H1 (cell line): ENCODE results near the gene MIF. TPM values are rescaled to one million over a fixed set of nuclear protein-coding genes. Genes with fewer than 3 reads are reported as not detected.

ENCODE experiments used
- CTCF ChIA-PET: fragments of 300-600 bp; sonication (Branson Sonifier 250); formaldehyde crosslinking; loops from one replicate; lab custom pipeline; 2021; ENCODE audit not compliant: partially characterized antibody; lab: Charles Lee
- POLR2A ChIA-PET: fragments of 300-600 bp; sonication (Branson Sonifier 250); formaldehyde crosslinking; loops from one replicate; lab custom pipeline; 2021; ENCODE audit warnings: inconsistent platforms; ENCODE audit not compliant: partially characterized antibody; lab: Charles Lee
- DNase-seq, 2 experiments: peaks; one replicate each; pipeline versions ENCODE4 v3.0.0 to v3.0.0-alpha.2; 2010 to 2022; ENCODE audit warnings: low spot score in 2 of 2, low read depth in 1 of 2, mixed read lengths in 1 of 2
- FAIRE-seq: peaks from 2 replicates; lab custom pipeline; 2011; peaks lifted over from hg19 to GRCh38; lab: Jason Lieb, UNC
- H2AFZ ChIP-seq: 2 replicates; pipeline ENCODE4 v1.8.1; 2012; ENCODE audit warnings: low read length, inconsistent platforms
- H2AK5ac ChIP-seq: 2 replicates; pipeline ENCODE4 v1.6.1; 2013; ENCODE audit warnings: low read depth, low read length
- H2BK120ac ChIP-seq: replicated peaks from 2 replicates; pipeline ENCODE3; 2013; ENCODE audit warnings: low read depth, low read length, inconsistent platforms
- H2BK12ac ChIP-seq: 2 replicates; pipeline ENCODE4 v1.6.1; 2013; ENCODE audit warnings: low read depth, low read length
- H2BK15ac ChIP-seq: 2 replicates; pipeline ENCODE4 v1.6.1; 2013; ENCODE audit warnings: low read length
- H2BK20ac ChIP-seq: 2 replicates; pipeline ENCODE4 v1.6.1; 2013; ENCODE audit warnings: low read length
- H2BK5ac ChIP-seq: 2 replicates; pipeline ENCODE4 v1.6.1; 2013; ENCODE audit warnings: low read depth, low read length
- H3K14ac ChIP-seq: 2 replicates; pipeline ENCODE4 v1.6.1; 2013; ENCODE audit warnings: inconsistent platforms; ENCODE audit not compliant: insufficient read length
- H3K18ac ChIP-seq: 2 replicates; pipeline ENCODE4 v1.6.1; 2013; ENCODE audit warnings: low read length; ENCODE audit errors: extremely low read depth
- H3K23ac ChIP-seq: 2 replicates; pipeline ENCODE4 v1.6.1; 2013; ENCODE audit warnings: inconsistent platforms; ENCODE audit not compliant: insufficient read length
- H3K23me2 ChIP-seq: 2 replicates; pipeline ENCODE4 v1.6.1; 2013; ENCODE audit warnings: low read depth, low read length
- H3K27ac ChIP-seq: 2 replicates; pipeline ENCODE4 v1.6.1; 2011; ENCODE audit warnings: low read depth, low read length, inconsistent platforms
- H3K27me3 ChIP-seq, 4 experiments: replicated peaks in 1 of 4; 1 replicate in 1 of 4; 2 replicates in 3 of 4; pipeline versions ENCODE4 v1.6.1 to v1.8.1; 2011 to 2013; ENCODE audit warnings: low read length in 3 of 4, mild to moderate bottlenecking in 3 of 4, inconsistent platforms in 2 of 4, mixed read lengths in 2 of 4, moderate library complexity in 1 of 4; ENCODE audit not compliant: control insufficient read depth in 3 of 4, insufficient read depth in 3 of 4; ENCODE audit errors: extremely low read depth in 1 of 4
- H3K36me3 ChIP-seq, 4 experiments: 2 replicates each; pipeline versions ENCODE4 v1.6.1 to v1.8.1; 2011 to 2013; ENCODE audit warnings: mild to moderate bottlenecking in 4 of 4, low read length in 3 of 4, moderate library complexity in 2 of 4, control low read depth in 1 of 4, inconsistent platforms in 1 of 4; ENCODE audit not compliant: insufficient read depth in 4 of 4, control insufficient read depth in 2 of 4
- H3K4ac ChIP-seq: replicated peaks from 2 replicates; pipeline ENCODE3; 2013; ENCODE audit warnings: low read length, low read depth, mixed read lengths, inconsistent platforms; ENCODE audit not compliant: insufficient read length
- H3K4me1 ChIP-seq, 4 experiments: replicated peaks in 1 of 4; 1 replicate in 1 of 4; 2 replicates in 3 of 4; pipeline versions ENCODE4 v1.6.1 to v1.8.1; 2011 to 2013; ENCODE audit warnings: low read length in 3 of 4, inconsistent platforms in 2 of 4, mixed read lengths in 1 of 4; ENCODE audit not compliant: insufficient read depth in 4 of 4, control insufficient read depth in 3 of 4
- H3K4me2 ChIP-seq, 2 experiments: 2 replicates each; pipeline versions ENCODE4 v1.6.1 to v1.8.1; 2011 to 2013; ENCODE audit warnings: low read depth in 2 of 2, low read length in 2 of 2, control low read depth in 1 of 2, inconsistent platforms in 1 of 2, mild to moderate bottlenecking in 1 of 2; ENCODE audit not compliant: insufficient read depth in 1 of 2
- H3K4me3 ChIP-seq, 4 experiments: fragments of 200-600, 300-600 bp in 1 of 4; sonication (generic), shearing (Covaris generic), sonication (Bioruptor Twin) in 1 of 4; 2 replicates each; pipeline versions ENCODE4 v1.5.1 to v1.8.1; 2011 to 2016; ENCODE audit warnings: low read length in 4 of 4, low read depth in 3 of 4, control low read depth in 2 of 4, inconsistent platforms in 2 of 4, mild to moderate bottlenecking in 2 of 4, mixed read lengths in 1 of 4, moderate library complexity in 1 of 4; ENCODE audit not compliant: insufficient read depth in 2 of 4; ENCODE audit errors: extremely low read depth in 1 of 4
- H3K56ac ChIP-seq: replicated peaks from 2 replicates; pipeline ENCODE3; 2013; ENCODE audit warnings: low read depth, mild to moderate bottlenecking, mixed read lengths, low read length, inconsistent platforms; ENCODE audit not compliant: insufficient read length
- H3K79me1 ChIP-seq: 2 replicates; pipeline ENCODE4 v1.6.1; 2013; ENCODE audit warnings: low read depth, low read length, control low read depth
- H3K79me2 ChIP-seq, 2 experiments: 2 replicates each; pipeline versions ENCODE4 v1.6.1 to v1.8.1; 2012 to 2013; ENCODE audit warnings: low read length in 2 of 2, mild to moderate bottlenecking in 2 of 2, inconsistent platforms in 1 of 2; ENCODE audit not compliant: insufficient read depth in 2 of 2, control insufficient read depth in 1 of 2
- H3K9ac ChIP-seq, 4 experiments: replicated peaks in 1 of 4; 1 replicate in 1 of 4; 2 replicates in 3 of 4; pipeline versions ENCODE4 v1.6.1 to v1.8.1; 2011 to 2013; ENCODE audit warnings: low read depth in 3 of 4, low read length in 3 of 4, control low read depth in 2 of 4, mild to moderate bottlenecking in 2 of 4, moderate library complexity in 2 of 4, inconsistent platforms in 1 of 4; ENCODE audit errors: extremely low read depth in 1 of 4
- H3K9me3 ChIP-seq, 2 experiments: 2 replicates each; pipeline versions ENCODE4 v1.6.1 to v1.8.1; 2012 to 2013; ENCODE audit warnings: mild to moderate bottlenecking in 2 of 2, moderate library complexity in 2 of 2, control low read depth in 1 of 2, inconsistent platforms in 1 of 2, low read depth in 1 of 2, low read length in 1 of 2, mixed read lengths in 1 of 2; ENCODE audit not compliant: insufficient read depth in 2 of 2
- H4K20me1 ChIP-seq, 2 experiments: replicated peaks in 1 of 2; 2 replicates each; pipeline versions ENCODE3 to v1.8.1; 2011 to 2013; ENCODE audit warnings: inconsistent platforms in 2 of 2, low read length in 2 of 2, mild to moderate bottlenecking in 1 of 2; ENCODE audit not compliant: insufficient read depth in 2 of 2, control insufficient read depth in 1 of 2
- H4K5ac ChIP-seq: 2 replicates; pipeline ENCODE4 v1.6.1; 2013; ENCODE audit warnings: low read length, low read depth, mixed read lengths, inconsistent platforms; ENCODE audit not compliant: insufficient read length
- H4K8ac ChIP-seq: 2 replicates; pipeline ENCODE4 v1.8.0; 2013; ENCODE audit warnings: mild to moderate bottlenecking, moderate library complexity, low read length, inconsistent platforms; ENCODE audit not compliant: insufficient read depth; ENCODE audit errors: extremely low read depth
- H4K91ac ChIP-seq: replicated peaks from 2 replicates; pipeline ENCODE3; 2013; ENCODE audit warnings: low read length, mixed read lengths, inconsistent platforms; ENCODE audit not compliant: insufficient read length
- BACH1 ChIP-seq: IDR thresholded peaks from 2 replicates; pipeline ENCODE4 v1.6.1; 2012; ENCODE audit warnings: low read length, improper control_type of control experiment
- CTCF ChIP-seq, 3 experiments: IDR thresholded peaks; 1 replicate in 2 of 3; 2 replicates in 1 of 3; pipeline versions ENCODE4 v1.5.1 to v1.6.1; 2011; ENCODE audit warnings: low read length in 3 of 3, mild to moderate bottlenecking in 3 of 3, inconsistent platforms in 2 of 3, low read depth in 1 of 3, moderate library complexity in 1 of 3; ENCODE audit not compliant: insufficient read depth in 1 of 3; ENCODE audit errors: control extremely low read depth in 1 of 3
- JUND ChIP-seq: IDR thresholded peaks from 2 replicates; pipeline ENCODE4 v1.6.1; 2011; ENCODE audit warnings: mild to moderate bottlenecking, improper control_type of control experiment, low read length
- MAFK ChIP-seq: IDR thresholded peaks from 2 replicates; pipeline ENCODE4 v1.6.1; 2012; ENCODE audit warnings: low read depth, mild to moderate bottlenecking, improper control_type of control experiment, low read length
- RNF2 ChIP-seq: fragments of 200-900, 300-1000 bp; sonication (generic); IDR thresholded peaks from 2 replicates; pipeline ENCODE4 v1.7.1; 2016; ENCODE audit warnings: borderline replicate concordance, low read depth, mild to moderate bottlenecking, antibody characterized with exemption, low read length; ENCODE audit not compliant: poor library complexity, severe bottlenecking; ENCODE audit errors: missing control alignments
- SAP30 ChIP-seq: fragments of 300-600 bp; sonication (generic); IDR thresholded peaks from 2 replicates; pipeline ENCODE4 v1.7.1; 2012; ENCODE audit warnings: low read length, moderate library complexity, mild to moderate bottlenecking, inconsistent platforms; ENCODE audit not compliant: insufficient read depth, insufficient replicate concordance
- SP2 ChIP-seq: IDR thresholded peaks from 2 replicates; pipeline ENCODE4 v1.6.1; 2012; ENCODE audit warnings: mild to moderate bottlenecking, low read length, inconsistent platforms
- SP4 ChIP-seq: IDR thresholded peaks from 2 replicates; pipeline ENCODE4 v1.6.1; 2012; ENCODE audit warnings: low read length, inconsistent platforms
- TAF7 ChIP-seq: optimal IDR thresholded peaks from 2 replicates; pipeline ENCODE3; 2011; ENCODE audit warnings: low read depth, mild to moderate bottlenecking, inconsistent platforms, low read length, moderate library complexity, borderline replicate concordance
- TEAD4 ChIP-seq: IDR thresholded peaks from 2 replicates; pipeline ENCODE4 v1.6.1; 2012; ENCODE audit warnings: low read depth, low read length, inconsistent platforms, mixed read lengths
- WGBS, 2 experiments: shearing (Covaris generic) in 1 of 2; methylation state at CpG; one replicate each; pipeline versions ENCODE4 v1.1.6 to v1.1.7; 2013 to 2015; ENCODE audit warnings: low lambda C conversion rate in 2 of 2, mixed read lengths in 2 of 2, inconsistent platforms in 1 of 2, low coverage in 1 of 2, missing lambda C conversion rate in 1 of 2; ENCODE audit not compliant: insufficient replicate concordance in 2 of 2, insufficient coverage in 1 of 2, insufficient read length in 1 of 2; ENCODE audit errors: extremely low coverage in 1 of 2, missing lambda C conversion rate in 1 of 2; 5-methylcytosine and 5-hydroxymethylcytosine counted together
- polyA plus RNA-seq, 7 experiments: library from polyadenylated mRNA; depleted of rRNA in 3 of 7; stranded (reverse) in 5 of 7; unstranded in 2 of 7; fragments of >200 nt in 5 of 7; fragments of 200-250 nt in 2 of 7; gene quantifications; 1 replicate in 5 of 7; 2 replicates in 1 of 7; 4 replicates in 1 of 7; pipeline versions ENCODE4 v1.2.1 to v1.2.3, GENCODE V29; 2011 to 2013; ENCODE audit warnings: missing spikeins in 2 of 7, mixed read lengths in 2 of 7
- total RNA-seq: library from RNA; stranded (reverse); fragmentation: NEBNext Ultra II Directional; extraction: Animal tissue kit (Norgen Biotek cat#: 25700); gene quantifications from 2 replicates; pipeline ENCODE4 v1.2.1, GENCODE V29; 2021

Gene MIF
- total and polyA plus RNA-seq, 2 of the 8 experiments (the other 6 are each of a cell fraction or from before 2014, with no cell fraction given): 1,082 to 1,870 TPM

- H3K9ac ChIP-seq: no peak overlapping the region
- DNase-seq: no peak
- no peak overlapping the region for H2BK120ac ChIP-seq
- ChIA-PET CTCF (interaction anchor here (0.5 to 4.3 kb wide), 34 partner anchors 8 to 273 kb away, joined by 3 to 73 read pairs (median 4); partner anchors contain the start of genes C22orf15, CHCHD10, DERL3 and MIF), POLR2A (interaction anchor here (0.6 to 5.6 kb wide), 13 partner anchors 7 to 260 kb away, joined by 3 to 37 read pairs (median 3); partner anchors contain the start of genes C22orf15, CHCHD10, DERL3 and MIF)
- H2AFZ ChIP-seq: no peak overlapping the region
- no peak overlapping the region; the same call in 1 of the 2 replicates for H4K8ac ChIP-seq
- H3K23me2 ChIP-seq: no peaks in the 10 kb centered on the region
- no peak overlapping the region for H3K27ac ChIP-seq
- H2BK5ac ChIP-seq: no peak overlapping the region
- H2AK5ac ChIP-seq: no peak overlapping the region
- H3K4me3 ChIP-seq: no peak overlapping the region
- 94% methylated on average over 16 of the region's 16 CpGs; no CpG with 5 or more reads in 1 of the 2 experiments for WGBS, 2 experiments
- H3K4me1 ChIP-seq: peaks cover 0 to 28% (median 19%) of the 10 kb centered on the region in 4 experiments; a peak in 6 of 7 replicates
- H3K9me3 ChIP-seq: no peaks in the 10 kb centered on the region
- no peak overlapping the region for H3K4ac ChIP-seq
- no peaks in the 10 kb centered on the region for H3K79me2 ChIP-seq
- H4K5ac ChIP-seq: no peak overlapping the region
- H3K4me2 ChIP-seq: no peak overlapping the region
- no peak overlapping the region for H2BK15ac ChIP-seq
- H3K27me3 ChIP-seq: peaks cover 0 to 5% (median 1%) of the 10 kb centered on the region in 4 experiments; a peak in 3 of 7 replicates
- no peak overlapping the region for H4K91ac ChIP-seq
- H3K36me3 ChIP-seq: no peaks in the 10 kb centered on the region
- no peak for FAIRE-seq
- no peak overlapping the region for H3K56ac ChIP-seq
- TF ChIP-seq MAFK (no peak), CTCF (IDR thresholded peaks at IDR 0.05; ENCODE audit: control extremely low read depth in 1 of 3, insufficient read depth in 1 of 3, low read depth in 1 of 3, low read length in 3 of 3) (no peak), TEAD4 (no peak), SP4 (no peak), BACH1 (no peak), SAP30 (no peak), SP2 (no peak), JUND (no peak), TAF7 (no peak), RNF2 (no peak)
- H2BK12ac ChIP-seq: no peak overlapping the region
- H3K79me1 ChIP-seq: no peaks in the 10 kb centered on the region
- no peak overlapping the region for H3K14ac ChIP-seq
- no peak overlapping the region; the same call in 1 of the 2 replicates for H2BK20ac ChIP-seq
- H3K23ac ChIP-seq: no peak overlapping the region
- H3K18ac ChIP-seq: no peak overlapping the region
- no peaks in the 10 kb centered on the region for H4K20me1 ChIP-seq
Observed at GRCh38 chr22:23850136-23850611, 44.0 kb upstream of the MIF start.
